Measurements from ENCODE around the gene PGLYRP3.

- no peak for TF ChIP-seq POLR2A (IDR thresholded peaks at IDR 0.05)
- TF ChIP-seq, protein P1, sequence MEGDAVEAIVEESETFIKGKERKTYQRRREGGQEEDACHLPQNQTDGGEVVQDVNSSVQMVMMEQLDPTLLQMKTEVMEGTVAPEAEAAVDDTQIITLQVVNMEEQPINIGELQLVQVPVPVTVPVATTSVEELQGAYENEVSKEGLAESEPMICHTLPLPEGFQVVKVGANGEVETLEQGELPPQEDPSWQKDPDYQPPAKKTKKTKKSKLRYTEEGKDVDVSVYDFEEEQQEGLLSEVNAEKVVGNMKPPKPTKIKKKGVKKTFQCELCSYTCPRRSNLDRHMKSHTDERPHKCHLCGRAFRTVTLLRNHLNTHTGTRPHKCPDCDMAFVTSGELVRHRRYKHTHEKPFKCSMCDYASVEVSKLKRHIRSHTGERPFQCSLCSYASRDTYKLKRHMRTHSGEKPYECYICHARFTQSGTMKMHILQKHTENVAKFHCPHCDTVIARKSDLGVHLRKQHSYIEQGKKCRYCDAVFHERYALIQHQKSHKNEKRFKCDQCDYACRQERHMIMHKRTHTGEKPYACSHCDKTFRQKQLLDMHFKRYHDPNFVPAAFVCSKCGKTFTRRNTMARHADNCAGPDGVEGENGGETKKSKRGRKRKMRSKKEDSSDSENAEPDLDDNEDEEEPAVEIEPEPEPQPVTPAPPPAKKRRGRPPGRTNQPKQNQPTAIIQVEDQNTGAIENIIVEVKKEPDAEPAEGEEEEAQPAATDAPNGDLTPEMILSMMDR (IDR thresholded peaks at IDR 0.05): no peak
Observed at GRCh38 chr1:153310526-153310925, 2.2 kb downstream of the PGLYRP3 start.
